CD4-positive, alpha-beta memory T cell (primary cell): Measurements from ENCODE around the gene ACTL10. TPM values are rescaled to one million over a fixed set of nuclear protein-coding genes. Genes with fewer than 3 reads are reported as not detected.

ENCODE experiments used
- CTCF ChIA-PET: fragments of 350-600 bp; sonication (Branson Sonifier 250); formaldehyde crosslinking; loops from one replicate; lab custom pipeline; 2021; ENCODE audit warnings: inconsistent platforms; ENCODE audit not compliant: partially characterized antibody; lab: Charles Lee
- POLR2A ChIA-PET: fragments of 350-600 bp; sonication (Branson Sonifier 250); formaldehyde crosslinking; loops from one replicate; lab custom pipeline; 2021; ENCODE audit not compliant: partially characterized antibody; lab: Charles Lee
- DNase-seq, 5 donors: peaks; one replicate each; pipeline versions ENCODE4 v3.0.0 to v3.0.0-alpha.2; 2020 to 2022; ENCODE audit warnings: mixed read lengths in 1 of 5
- H3K27ac ChIP-seq: one replicate; pipeline ENCODE4 v1.7.0; 2013; ENCODE audit warnings: low read depth, low read length
- H3K27me3 ChIP-seq: 2 replicates; pipeline ENCODE4 v1.7.0; 2013; ENCODE audit warnings: mild to moderate bottlenecking, low read length, moderate library complexity; ENCODE audit not compliant: insufficient read depth
- H3K36me3 ChIP-seq: 2 replicates; pipeline ENCODE4 v1.7.0; 2013; ENCODE audit warnings: mild to moderate bottlenecking, low read length, moderate library complexity; ENCODE audit not compliant: insufficient read depth
- H3K4me1 ChIP-seq: 2 replicates; pipeline ENCODE4 v1.7.0; 2013; ENCODE audit warnings: mild to moderate bottlenecking, low read length, moderate library complexity; ENCODE audit not compliant: insufficient read depth
- H3K4me3 ChIP-seq, 2 donors: one replicate each; pipeline ENCODE4 v1.7.0; 2013; ENCODE audit warnings: low read length in 2 of 2, mild to moderate bottlenecking in 1 of 2
- H3K9me3 ChIP-seq, 2 donors: one replicate each; pipeline ENCODE4 v1.7.0; 2013; ENCODE audit warnings: low read length in 2 of 2, control low read depth in 1 of 2; ENCODE audit not compliant: control insufficient read depth in 1 of 2
- H3K27ac Mint-ChIP-seq, 7 donors: one replicate each; pipeline ENCODE4 v1.8.0; 2020 to 2021; ENCODE audit warnings: mixed read lengths in 7 of 7, mild to moderate bottlenecking in 6 of 7, inconsistent platforms in 3 of 7, moderate library complexity in 3 of 7
- H3K27me3 Mint-ChIP-seq, 2 donors: one replicate each; pipeline ENCODE4 v1.8.0; 2020 to 2021; ENCODE audit warnings: mixed read lengths in 2 of 2
- H3K36me3 Mint-ChIP-seq, 2 donors: one replicate each; pipeline ENCODE4 v1.8.0; 2020 to 2021; ENCODE audit warnings: mixed read lengths in 2 of 2, inconsistent platforms in 1 of 2, mild to moderate bottlenecking in 1 of 2
- H3K4me1 Mint-ChIP-seq, 4 donors: one replicate each; pipeline ENCODE4 v1.8.0; 2020 to 2021; ENCODE audit warnings: mixed read lengths in 4 of 4, mild to moderate bottlenecking in 1 of 4
- H3K4me3 Mint-ChIP-seq, 8 donors: one replicate each; pipeline ENCODE4 v1.8.0; 2020 to 2021; ENCODE audit warnings: mixed read lengths in 8 of 8, mild to moderate bottlenecking in 7 of 8, moderate library complexity in 6 of 8, inconsistent platforms in 3 of 8
- H3K9me3 Mint-ChIP-seq, 8 donors: one replicate each; pipeline ENCODE4 v1.8.0; 2020 to 2021; ENCODE audit warnings: mixed read lengths in 8 of 8, mild to moderate bottlenecking in 5 of 8, inconsistent platforms in 3 of 8, moderate library complexity in 1 of 8
- intact Hi-C: fragments of 100-400 bp; cut with micrococcal nuclease; formaldehyde crosslinking; loops from one replicate; pipeline ENCODE4 v1.15.1; 2023
- polyA plus RNA-seq, 2 donors: library from polyadenylated mRNA; unstranded; fragments of 300-500 nt; fragmentation: Illumina TruSeq; gene quantifications; one replicate each; pipeline ENCODE4 v1.2.3, GENCODE V29; 2021
- total RNA-seq, 2 experiments: library from RNA; stranded (reverse); gene quantifications; one replicate each; pipeline ENCODE4 v1.2.3, GENCODE V29; 2021

The ACTL10 gene
- total and polyA plus RNA-seq, 4 experiments from 2014 or later, result 1.7 to 6.0 (median 5.4) TPM

DNA sequence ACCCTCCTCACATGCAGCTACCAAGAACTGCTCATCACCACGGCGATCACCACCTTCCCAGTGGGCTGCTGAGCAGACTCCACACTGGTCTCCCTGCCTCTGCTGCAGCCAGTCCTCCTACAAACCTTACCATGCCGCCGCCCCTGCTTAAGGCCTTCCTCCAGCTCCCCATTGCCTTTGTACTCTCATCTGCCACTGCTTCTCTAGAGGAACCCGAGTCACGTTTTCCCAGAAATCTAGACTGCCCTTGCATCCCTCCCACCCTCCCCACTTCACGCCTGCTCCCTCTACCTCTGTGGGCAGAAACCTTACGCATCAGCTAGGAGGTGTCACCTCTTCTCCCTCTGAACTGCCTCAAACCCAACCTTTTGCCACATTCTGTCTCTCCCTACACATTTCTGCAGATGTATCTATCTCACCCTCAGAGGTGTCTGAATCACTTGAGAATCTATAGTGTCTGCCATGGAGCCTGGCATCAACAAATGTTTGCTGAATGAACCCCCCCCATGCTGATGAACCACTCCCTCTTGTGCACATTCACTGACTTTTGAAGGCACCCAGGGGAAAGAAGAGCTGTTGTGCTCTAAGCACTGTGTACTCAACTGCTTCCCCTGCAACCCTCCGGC is 15.1 kb downstream of the ACTL10 start:
- no peaks in the 10 kb centered on the region for H3K27me3 ChIP-seq
- CTCF ChIA-PET, result interaction anchor here (1.0 to 6.5 kb wide), 2 partner anchors 14 to 239 kb away, joined by 3 to 88 read pairs; partner anchors contain the start of genes ACTL10 and SNTA1
- Mint-ChIP-seq H3K4me1 (peaks cover 27 to 68% (median 49%) of the 10 kb centered on the region in 4 donors), H3K27me3 (no peaks in the 10 kb centered on the region), H3K9me3 (no peaks in the 10 kb centered on the region), H3K36me3 (no peaks in the 10 kb centered on the region), H3K4me3 (peak overlapping the region in 2 of 8 donors; percentile 24 to 43), H3K27ac (peak overlapping the region in 4 of 7 donors; percentile 14 to 82 (median 65))
- DNase-seq, result no peak
- no peak overlapping the region for H3K4me3 ChIP-seq
- peaks cover 53% of the 10 kb centered on the region for H3K4me1 ChIP-seq
- no peak overlapping the region for H3K27ac ChIP-seq
- H3K36me3 ChIP-seq, result no peaks in the 10 kb centered on the region
- POLR2A ChIA-PET, result interaction anchor here (1.2 to 5.3 kb wide), 4 partner anchors 15 to 430 kb away, joined by 3 to 122 read pairs (median 8); partner anchors contain the start of genes ACTL10, C20orf144, EIF2S2 and PXMP4
- intact Hi-C loops, result no loop called here
- H3K9me3 ChIP-seq, result no peaks in the 10 kb centered on the region

DNA sequence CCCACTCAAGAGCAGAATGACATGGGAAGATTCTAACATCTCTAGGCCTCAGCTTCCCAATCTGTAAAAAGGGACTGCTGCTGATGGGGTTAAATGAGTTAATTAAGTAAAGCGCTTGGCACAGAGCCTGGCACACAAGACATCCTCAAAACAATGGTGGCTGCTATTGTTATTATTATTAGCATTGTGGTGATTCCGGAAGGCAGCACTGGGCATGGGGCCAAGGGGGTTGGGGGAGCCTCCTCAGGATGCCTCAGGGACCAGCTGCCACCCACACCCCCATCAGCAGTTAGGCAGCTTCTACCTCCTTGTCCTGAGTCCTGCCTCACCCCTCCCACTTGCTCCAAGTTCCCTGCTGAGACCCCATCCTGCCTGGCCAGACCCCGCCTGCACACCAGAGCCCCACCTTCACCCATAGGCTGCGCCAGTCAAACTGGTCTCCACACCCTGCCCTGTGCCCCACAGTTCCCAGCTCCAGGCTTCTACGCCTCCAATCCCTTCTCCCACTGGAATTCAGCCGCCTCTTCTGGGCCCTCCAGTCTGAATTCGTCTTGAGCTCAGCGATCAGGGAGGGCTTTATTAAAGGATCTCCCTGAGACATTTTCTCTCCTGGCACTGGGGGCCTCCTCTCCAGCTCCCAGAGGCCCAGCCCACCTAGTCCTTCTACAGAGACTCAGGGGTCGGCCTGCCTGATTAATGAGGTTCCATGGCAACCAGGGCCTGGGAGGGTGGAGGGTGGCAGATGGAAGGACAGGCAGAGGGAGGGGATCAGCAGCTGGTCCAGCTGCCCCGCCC is 18.0 kb downstream of the ACTL10 start:
- no peaks in the 10 kb centered on the region for H3K27me3 Mint-ChIP-seq
- Histone ChIP-seq H3K4me1 (peaks cover 46% of the 10 kb centered on the region), H3K27me3 (no peaks in the 10 kb centered on the region), H3K27ac (peak overlapping the region; percentile 54), H3K36me3 (no peaks in the 10 kb centered on the region), H3K9me3 (no peaks in the 10 kb centered on the region), H3K4me3 (peak overlapping the region in 1 of 2 donors; percentile 38)
- intact Hi-C loops, result no loop called here
- no peaks in the 10 kb centered on the region for H3K9me3 Mint-ChIP-seq
- H3K4me1 Mint-ChIP-seq, result peaks cover 25 to 66% (median 45%) of the 10 kb centered on the region in 4 donors
- ChIA-PET POLR2A (interaction anchor here (0.6 to 1.3 kb wide), 7 partner anchors 17 to 48 kb away, joined by 3 to 14 read pairs (median 3); partner anchors contain the start of genes ACTL10, PXMP4 and ZNF341), CTCF (interaction anchor here (0.9 to 1.5 kb wide), 3 partner anchors 16 to 195 kb away, joined by 3 to 5 read pairs (median 3); partner anchors contain the start of gene CBFA2T2)
- peak overlapping the region in 6 of 7 donors; percentile 41 to 88 (median 75) for H3K27ac Mint-ChIP-seq
- H3K36me3 Mint-ChIP-seq, result no peaks in the 10 kb centered on the region
- no peak for DNase-seq
- peak overlapping the region in 7 of 8 donors; percentile 31 to 86 (median 58) for H3K4me3 Mint-ChIP-seq

- ChIA-PET POLR2A (interaction anchor here (0.9 to 1.3 kb wide), 6 partner anchors 18 to 46 kb away, joined by 3 to 14 read pairs (median 4); partner anchors contain the start of genes ACTL10, PXMP4 and ZNF341), CTCF (interaction anchor here (0.9 to 1.5 kb wide), 3 partner anchors 17 to 195 kb away, joined by 3 to 5 read pairs (median 3); partner anchors contain the start of gene CBFA2T2)
- peak overlapping the region; percentile 54 for H3K27ac ChIP-seq
- Mint-ChIP-seq H3K4me1 (peaks cover 28 to 70% (median 47%) of the 10 kb centered on the region in 4 donors), H3K36me3 (no peaks in the 10 kb centered on the region), H3K4me3 (peak overlapping the region; percentile 44 to 86 (median 74)), H3K27me3 (no peaks in the 10 kb centered on the region), H3K27ac (peak overlapping the region; percentile 26 to 86 (median 70)), H3K9me3 (no peaks in the 10 kb centered on the region)
- no peaks in the 10 kb centered on the region for H3K9me3 ChIP-seq
- DNase-seq, result peak in 2 of 5 donors; percentile 26 to 31
- no peaks in the 10 kb centered on the region for H3K36me3 ChIP-seq
- peaks cover 46% of the 10 kb centered on the region for H3K4me1 ChIP-seq
- intact Hi-C loops, result loop anchor here (1.0 kb wide), 6 partner anchors 22 to 284 kb away; partner anchors contain the start of genes CDK5RAP1, CHMP4B and PXMP4
- H3K27me3 ChIP-seq, result no peaks in the 10 kb centered on the region
- peak overlapping the region in 1 of 2 donors; percentile 38 for H3K4me3 ChIP-seq
Observed at GRCh38 chr20:33685328-33686099, 18.8 kb downstream of the ACTL10 start.

GRCh38 chr20:33686100-33686983 is 19.6 kb downstream of the ACTL10 start, which contains the start of gene E2F1:
Gene E2F1 (minus strand): TSS chr20:33686385. CDS start chr20:33686264, 121 bp downstream.
- no peaks in the 10 kb centered on the region for H3K36me3 Mint-ChIP-seq
- Histone ChIP-seq H3K9me3 (no peaks in the 10 kb centered on the region), H3K27ac (peak within 1 kb of the TSS; percentile 54), H3K4me1 (peaks cover 40% of the 10 kb centered on the region), H3K4me3 (peak within 1 kb of the TSS in 1 of 2 donors; percentile 38), H3K27me3 (no peaks in the 10 kb centered on the region), H3K36me3 (no peaks in the 10 kb centered on the region)
- ChIA-PET CTCF (interaction anchor here (0.9 to 2.1 kb wide), 4 partner anchors 19 to 126 kb away, joined by 3 to 15 read pairs (median 4); partner anchors contain the start of gene ACTL10), POLR2A (interaction anchor here (0.8 to 4.3 kb wide), 9 partner anchors 7 to 173 kb away, joined by 3 to 15 read pairs (median 6); partner anchors contain the start of genes ACTL10, C20orf144, PXMP4 and ZNF341)
- peak within 1 kb of the TSS; percentile 84 to 94 (median 91) for H3K27ac Mint-ChIP-seq
- peaks cover 26 to 62% (median 43%) of the 10 kb centered on the region in 4 donors for H3K4me1 Mint-ChIP-seq
- H3K4me3 Mint-ChIP-seq, result peak within 1 kb of the TSS; percentile 82 to 89 (median 86)
- intact Hi-C loops, result loop anchor here (1.0 kb wide), 6 partner anchors 23 to 285 kb away; partner anchors contain the start of genes CDK5RAP1, CHMP4B and PXMP4
- peak; percentile 91 to 95 (median 93) for DNase-seq
- H3K27me3 Mint-ChIP-seq, result no peaks in the 10 kb centered on the region
- H3K9me3 Mint-ChIP-seq, result no peaks in the 10 kb centered on the region

DNA sequence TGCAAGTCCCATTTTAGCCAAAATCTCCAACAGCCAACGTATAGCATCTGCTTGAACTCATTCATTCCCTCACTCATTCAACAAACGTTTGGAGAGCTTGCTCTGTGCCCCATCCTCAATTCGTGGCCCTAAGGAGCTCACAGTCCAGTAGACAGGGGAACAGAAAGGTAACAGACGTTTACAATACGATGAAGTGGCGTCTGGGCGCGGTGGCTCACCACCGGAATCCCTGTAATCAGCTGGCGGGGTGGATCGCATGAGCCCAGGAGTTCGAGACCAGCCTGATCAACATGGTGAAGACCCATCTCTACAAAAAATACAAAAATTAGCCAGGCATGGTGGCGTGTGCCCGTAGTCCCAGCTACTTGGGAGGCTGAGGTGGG is 20.2 kb downstream of the ACTL10 start:
- H3K27ac ChIP-seq, result peak overlapping the region; percentile 37
- H3K36me3 Mint-ChIP-seq, result no peaks in the 10 kb centered on the region
- no peaks in the 10 kb centered on the region for H3K27me3 Mint-ChIP-seq
- no peaks in the 10 kb centered on the region for H3K36me3 ChIP-seq
- no peak for DNase-seq
- intact Hi-C loops, result loop anchor here (1.0 kb wide), 6 partner anchors 24 to 286 kb away; partner anchors contain the start of genes CDK5RAP1, CHMP4B and PXMP4
- H3K27ac Mint-ChIP-seq, result peak overlapping the region; percentile 74 to 94 (median 91)
- no peaks in the 10 kb centered on the region for H3K9me3 Mint-ChIP-seq
- no peaks in the 10 kb centered on the region for H3K9me3 ChIP-seq
- peaks cover 22 to 56% (median 39%) of the 10 kb centered on the region in 4 donors for H3K4me1 Mint-ChIP-seq
- peak overlapping the region; percentile 82 to 89 (median 84) for H3K4me3 Mint-ChIP-seq
- H3K4me3 ChIP-seq, result no peak overlapping the region
- CTCF ChIA-PET, result interaction anchor here (0.9 to 2.1 kb wide), 3 partner anchors 19 to 32 kb away, joined by 3 to 15 read pairs (median 4); partner anchors contain the start of gene ACTL10
- H3K27me3 ChIP-seq, result no peaks in the 10 kb centered on the region
- H3K4me1 ChIP-seq, result peaks cover 40% of the 10 kb centered on the region
- POLR2A ChIA-PET, result interaction anchor here (0.8 to 4.3 kb wide), 6 partner anchors 8 to 172 kb away, joined by 3 to 15 read pairs (median 6); partner anchors contain the start of genes ACTL10, C20orf144 and PXMP4
